GM23338 (cell line): ENCODE measurements around the gene C1orf216.

Experiments
- EZH2 ChIP-seq: fragments of 200-600 bp; sonication (generic); IDR thresholded peaks from one replicate; pipeline ENCODE4 v1.8.0; 2017; ENCODE audit warnings: antibody characterized with exemption, mild to moderate bottlenecking, low read depth; ENCODE audit not compliant: unreplicated experiment
- JUNB ChIP-seq: IDR thresholded peaks from one replicate; pipeline ENCODE4 v1.6.1; 2016; ENCODE audit warnings: antibody characterized with exemption; ENCODE audit not compliant: unreplicated experiment
- POLR2AphosphoS5 ChIP-seq: IDR thresholded peaks from 2 replicates; pipeline ENCODE4 v1.6.1; 2016; ENCODE audit warnings: antibody characterized with exemption, low read depth
- ZNF331 ChIP-seq: fragments of 250-450 bp; sonication (Bioruptor Pico); IDR thresholded peaks from 2 replicates; pipeline ENCODE4 v1.5.0; 2020; ENCODE audit warnings: low read depth, mild to moderate bottlenecking, moderate library complexity
- TF ChIP-seq, protein P1 (sequence below), 2 experiments: fragments of 200-600 bp in 1 of 2; sonication (generic) in 1 of 2; conservative IDR thresholded peaks; 2 replicates each; pipeline versions ENCODE4 v1.5.1 to v1.6.1; 2016 to 2017; ENCODE audit warnings: antibody characterized with exemption in 2 of 2, low read depth in 2 of 2, mild to moderate bottlenecking in 2 of 2, moderate library complexity in 1 of 2
- TF ChIP-seq, protein P2 (sequence below): IDR thresholded peaks from one replicate; pipeline ENCODE4 v1.6.1; 2018; ENCODE audit warnings: antibody characterized with exemption; ENCODE audit not compliant: unreplicated experiment
- TF ChIP-seq, protein P3 (sequence below): IDR thresholded peaks from 2 replicates; pipeline ENCODE4 v1.6.1; 2016; ENCODE audit warnings: antibody characterized with exemption

DNA sequence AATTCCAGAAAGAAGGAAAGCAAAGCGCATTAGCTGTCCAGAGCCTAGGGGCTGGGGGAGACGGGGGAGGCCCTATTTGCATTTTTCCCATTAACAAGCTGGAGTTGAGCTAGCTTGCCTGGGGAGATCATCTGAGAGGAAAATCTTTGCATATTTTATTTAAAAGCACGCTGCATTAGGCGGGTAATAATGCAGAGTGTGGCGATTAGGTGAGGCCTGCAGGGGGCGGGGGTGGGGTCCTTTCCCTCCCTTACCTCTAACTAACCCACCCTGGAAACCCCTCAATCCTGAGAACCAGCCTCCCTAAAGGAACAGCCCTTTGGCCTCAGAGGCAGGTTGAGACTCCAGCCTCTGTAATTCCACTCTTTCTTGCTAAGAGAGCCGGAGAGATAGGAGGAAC is 16.2 kb downstream of the C1orf216 start:
- TF ChIP-seq, protein P1, sequence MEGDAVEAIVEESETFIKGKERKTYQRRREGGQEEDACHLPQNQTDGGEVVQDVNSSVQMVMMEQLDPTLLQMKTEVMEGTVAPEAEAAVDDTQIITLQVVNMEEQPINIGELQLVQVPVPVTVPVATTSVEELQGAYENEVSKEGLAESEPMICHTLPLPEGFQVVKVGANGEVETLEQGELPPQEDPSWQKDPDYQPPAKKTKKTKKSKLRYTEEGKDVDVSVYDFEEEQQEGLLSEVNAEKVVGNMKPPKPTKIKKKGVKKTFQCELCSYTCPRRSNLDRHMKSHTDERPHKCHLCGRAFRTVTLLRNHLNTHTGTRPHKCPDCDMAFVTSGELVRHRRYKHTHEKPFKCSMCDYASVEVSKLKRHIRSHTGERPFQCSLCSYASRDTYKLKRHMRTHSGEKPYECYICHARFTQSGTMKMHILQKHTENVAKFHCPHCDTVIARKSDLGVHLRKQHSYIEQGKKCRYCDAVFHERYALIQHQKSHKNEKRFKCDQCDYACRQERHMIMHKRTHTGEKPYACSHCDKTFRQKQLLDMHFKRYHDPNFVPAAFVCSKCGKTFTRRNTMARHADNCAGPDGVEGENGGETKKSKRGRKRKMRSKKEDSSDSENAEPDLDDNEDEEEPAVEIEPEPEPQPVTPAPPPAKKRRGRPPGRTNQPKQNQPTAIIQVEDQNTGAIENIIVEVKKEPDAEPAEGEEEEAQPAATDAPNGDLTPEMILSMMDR (conservative IDR thresholded peaks at IDR 0.05; ENCODE audit: low read depth in 2 of 2): peak; percentile 27 to 51; a peak in 2 of 4 replicates
- TF ChIP-seq, protein P2, sequence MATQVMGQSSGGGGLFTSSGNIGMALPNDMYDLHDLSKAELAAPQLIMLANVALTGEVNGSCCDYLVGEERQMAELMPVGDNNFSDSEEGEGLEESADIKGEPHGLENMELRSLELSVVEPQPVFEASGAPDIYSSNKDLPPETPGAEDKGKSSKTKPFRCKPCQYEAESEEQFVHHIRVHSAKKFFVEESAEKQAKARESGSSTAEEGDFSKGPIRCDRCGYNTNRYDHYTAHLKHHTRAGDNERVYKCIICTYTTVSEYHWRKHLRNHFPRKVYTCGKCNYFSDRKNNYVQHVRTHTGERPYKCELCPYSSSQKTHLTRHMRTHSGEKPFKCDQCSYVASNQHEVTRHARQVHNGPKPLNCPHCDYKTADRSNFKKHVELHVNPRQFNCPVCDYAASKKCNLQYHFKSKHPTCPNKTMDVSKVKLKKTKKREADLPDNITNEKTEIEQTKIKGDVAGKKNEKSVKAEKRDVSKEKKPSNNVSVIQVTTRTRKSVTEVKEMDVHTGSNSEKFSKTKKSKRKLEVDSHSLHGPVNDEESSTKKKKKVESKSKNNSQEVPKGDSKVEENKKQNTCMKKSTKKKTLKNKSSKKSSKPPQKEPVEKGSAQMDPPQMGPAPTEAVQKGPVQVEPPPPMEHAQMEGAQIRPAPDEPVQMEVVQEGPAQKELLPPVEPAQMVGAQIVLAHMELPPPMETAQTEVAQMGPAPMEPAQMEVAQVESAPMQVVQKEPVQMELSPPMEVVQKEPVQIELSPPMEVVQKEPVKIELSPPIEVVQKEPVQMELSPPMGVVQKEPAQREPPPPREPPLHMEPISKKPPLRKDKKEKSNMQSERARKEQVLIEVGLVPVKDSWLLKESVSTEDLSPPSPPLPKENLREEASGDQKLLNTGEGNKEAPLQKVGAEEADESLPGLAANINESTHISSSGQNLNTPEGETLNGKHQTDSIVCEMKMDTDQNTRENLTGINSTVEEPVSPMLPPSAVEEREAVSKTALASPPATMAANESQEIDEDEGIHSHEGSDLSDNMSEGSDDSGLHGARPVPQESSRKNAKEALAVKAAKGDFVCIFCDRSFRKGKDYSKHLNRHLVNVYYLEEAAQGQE: no peak
- TF ChIP-seq POLR2AphosphoS5: no peak
- TF ChIP-seq, protein P3, sequence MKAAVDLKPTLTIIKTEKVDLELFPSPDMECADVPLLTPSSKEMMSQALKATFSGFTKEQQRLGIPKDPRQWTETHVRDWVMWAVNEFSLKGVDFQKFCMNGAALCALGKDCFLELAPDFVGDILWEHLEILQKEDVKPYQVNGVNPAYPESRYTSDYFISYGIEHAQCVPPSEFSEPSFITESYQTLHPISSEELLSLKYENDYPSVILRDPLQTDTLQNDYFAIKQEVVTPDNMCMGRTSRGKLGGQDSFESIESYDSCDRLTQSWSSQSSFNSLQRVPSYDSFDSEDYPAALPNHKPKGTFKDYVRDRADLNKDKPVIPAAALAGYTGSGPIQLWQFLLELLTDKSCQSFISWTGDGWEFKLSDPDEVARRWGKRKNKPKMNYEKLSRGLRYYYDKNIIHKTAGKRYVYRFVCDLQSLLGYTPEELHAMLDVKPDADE: no peak
- TF ChIP-seq EZH2: no peak
- TF ChIP-seq ZNF331 (CRISPR knock-in tag): no peak
- no peak for TF ChIP-seq JUNB
